ENCODE measurements around the gene TMCC3. TPM values are rescaled to one million over a fixed set of nuclear protein-coding genes. Genes with fewer than 3 reads are reported as not detected.

TMCC3 gene
- total RNA-seq, 3 donors from 2014 or later (not counting 1 experiment from before 2014, with no cell fraction given), result 20.1 to 29.3 (median 21.6) TPM

GRCh38 chr12:94628369-94628768 lies 22.0 kb downstream of the TMCC3 start:
- peaks cover 26 to 46% of the 10 kb centered on the region in 2 donors for H3K4me1 Mint-ChIP-seq
- Histone ChIP-seq H3K4me3 (ENCODE audit: low read length) (no peak overlapping the region), H3K27me3 (ENCODE audit: control insufficient read depth, insufficient read depth, low read length) (no peaks in the 10 kb centered on the region), H3K4me1 (ENCODE audit: control insufficient read depth, insufficient read depth, low read length) (no peaks in the 10 kb centered on the region), H3K36me3 (ENCODE audit: control insufficient read depth, insufficient read depth, low read length) (no peaks in the 10 kb centered on the region), H3K9me3 (ENCODE audit: control insufficient read depth, insufficient read depth, low read length) (no peaks in the 10 kb centered on the region), H3K27ac (ENCODE audit: low read length) (no peak overlapping the region)
- intact Hi-C loops (cut with micrococcal nuclease), result no loop called here
- 94% methylated on average over 4 of the region's 4 CpGs for WGBS (ENCODE audit: insufficient coverage)
- no peak for ATAC-seq
- DNase-seq, result no peak
- H3K27ac Mint-ChIP-seq, result no peak overlapping the region
- TF ChIP-seq, protein P1, sequence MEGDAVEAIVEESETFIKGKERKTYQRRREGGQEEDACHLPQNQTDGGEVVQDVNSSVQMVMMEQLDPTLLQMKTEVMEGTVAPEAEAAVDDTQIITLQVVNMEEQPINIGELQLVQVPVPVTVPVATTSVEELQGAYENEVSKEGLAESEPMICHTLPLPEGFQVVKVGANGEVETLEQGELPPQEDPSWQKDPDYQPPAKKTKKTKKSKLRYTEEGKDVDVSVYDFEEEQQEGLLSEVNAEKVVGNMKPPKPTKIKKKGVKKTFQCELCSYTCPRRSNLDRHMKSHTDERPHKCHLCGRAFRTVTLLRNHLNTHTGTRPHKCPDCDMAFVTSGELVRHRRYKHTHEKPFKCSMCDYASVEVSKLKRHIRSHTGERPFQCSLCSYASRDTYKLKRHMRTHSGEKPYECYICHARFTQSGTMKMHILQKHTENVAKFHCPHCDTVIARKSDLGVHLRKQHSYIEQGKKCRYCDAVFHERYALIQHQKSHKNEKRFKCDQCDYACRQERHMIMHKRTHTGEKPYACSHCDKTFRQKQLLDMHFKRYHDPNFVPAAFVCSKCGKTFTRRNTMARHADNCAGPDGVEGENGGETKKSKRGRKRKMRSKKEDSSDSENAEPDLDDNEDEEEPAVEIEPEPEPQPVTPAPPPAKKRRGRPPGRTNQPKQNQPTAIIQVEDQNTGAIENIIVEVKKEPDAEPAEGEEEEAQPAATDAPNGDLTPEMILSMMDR (IDR thresholded peaks at IDR 0.05), result no peak
- H3K9me3 Mint-ChIP-seq, result no peaks in the 10 kb centered on the region
- H3K4me3 Mint-ChIP-seq, result no peak overlapping the region
- no peaks in the 10 kb centered on the region for H3K36me3 Mint-ChIP-seq
- H3K27me3 Mint-ChIP-seq (ENCODE audit: low read depth in 2 of 2), result no peaks in the 10 kb centered on the region

DNA sequence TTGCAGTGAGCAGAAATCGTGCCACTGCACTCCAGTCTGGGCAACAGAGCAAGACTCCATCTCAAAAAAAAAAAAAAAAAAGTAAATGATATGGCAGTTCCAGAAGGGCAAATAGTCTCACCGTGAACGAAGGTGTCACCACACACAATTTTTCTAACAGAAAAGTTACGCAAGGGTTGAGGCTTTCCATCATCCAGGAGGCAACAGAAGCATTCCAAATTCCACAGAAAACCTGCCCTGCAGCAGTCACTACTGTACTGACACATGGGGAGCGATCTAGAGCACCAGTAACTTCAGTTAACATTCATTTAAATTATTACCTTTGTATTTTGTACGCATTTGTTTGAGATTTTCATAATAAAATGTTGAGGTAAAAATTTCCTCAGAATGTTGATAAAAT lies 24.8 kb downstream of the TMCC3 start:
- ATAC-seq, result no peak
- Mint-ChIP-seq H3K9me3 (no peaks in the 10 kb centered on the region), H3K4me1 (peaks cover 34 to 52% of the 10 kb centered on the region in 2 donors), H3K27me3 (ENCODE audit: low read depth in 2 of 2) (no peaks in the 10 kb centered on the region), H3K4me3 (no peak overlapping the region), H3K27ac (peak overlapping the region in 1 of 2 donors; percentile 53), H3K36me3 (no peaks in the 10 kb centered on the region)
- no peaks in the 10 kb centered on the region for H3K9me3 ChIP-seq (ENCODE audit: control insufficient read depth, insufficient read depth, low read length)
- no peak for DNase-seq
- no peak overlapping the region for H3K4me3 ChIP-seq (ENCODE audit: low read length)
- no peaks in the 10 kb centered on the region for H3K27me3 ChIP-seq (ENCODE audit: control insufficient read depth, insufficient read depth, low read length)
- no peaks in the 10 kb centered on the region for H3K36me3 ChIP-seq (ENCODE audit: control insufficient read depth, insufficient read depth, low read length)
- H3K4me1 ChIP-seq (ENCODE audit: control insufficient read depth, insufficient read depth, low read length), result peaks cover 7% of the 10 kb centered on the region
- H3K27ac ChIP-seq (ENCODE audit: low read length), result no peak overlapping the region
- 90% methylated on average over 4 of the region's 6 CpGs for WGBS (ENCODE audit: insufficient coverage)
- TF ChIP-seq, protein P1 (IDR thresholded peaks at IDR 0.05), result no peak
- intact Hi-C loops (cut with micrococcal nuclease), result no loop called here

DNA sequence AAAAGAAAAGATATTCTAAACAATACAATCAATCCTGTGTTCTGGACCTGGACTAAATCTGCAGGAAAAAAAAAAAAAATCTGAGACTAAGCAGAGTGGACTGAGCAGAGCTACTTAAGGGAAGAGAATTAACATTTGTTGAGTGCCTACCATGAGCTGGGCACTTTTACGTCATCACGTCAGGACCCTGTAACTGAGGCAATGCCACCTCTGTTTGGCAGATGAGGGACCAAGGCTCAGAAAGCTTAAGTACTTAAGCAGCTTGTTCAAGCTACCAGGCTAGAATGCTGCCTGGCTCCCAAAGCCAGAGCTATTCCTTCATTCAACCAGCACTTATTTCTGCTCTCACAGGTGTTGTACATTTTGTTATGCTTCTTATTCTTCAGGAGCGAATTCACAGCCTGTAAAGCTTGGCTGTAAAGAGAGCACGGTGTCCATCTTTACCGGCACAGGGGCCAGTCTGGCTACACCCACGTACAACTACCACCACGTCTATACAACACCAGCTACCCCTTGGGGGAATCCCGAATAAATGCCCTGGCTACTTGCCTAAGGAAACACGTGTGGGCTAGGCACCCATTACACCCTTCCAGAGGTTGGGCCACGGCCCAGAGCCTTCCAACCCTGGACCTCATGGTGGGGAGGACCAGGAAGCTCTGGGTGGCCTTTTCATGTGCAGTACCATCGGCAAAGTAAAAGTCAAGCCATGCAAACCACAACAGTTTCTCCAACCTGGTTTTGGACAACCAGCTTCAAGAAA lies 27.0 kb downstream of the TMCC3 start:
- intact Hi-C loops (cut with micrococcal nuclease), result no loop called here
- H3K4me1 ChIP-seq (ENCODE audit: control insufficient read depth, insufficient read depth, low read length), result peaks cover 7% of the 10 kb centered on the region
- H3K27ac ChIP-seq (ENCODE audit: low read length), result no peak overlapping the region
- H3K9me3 Mint-ChIP-seq, result no peaks in the 10 kb centered on the region
- no peak overlapping the region for H3K4me3 Mint-ChIP-seq
- peak overlapping the region; percentile 88 to 89 for H3K27ac Mint-ChIP-seq
- H3K27me3 ChIP-seq (ENCODE audit: control insufficient read depth, insufficient read depth, low read length), result no peaks in the 10 kb centered on the region
- no peak for ATAC-seq
- H3K4me1 Mint-ChIP-seq, result peaks cover 34 to 43% of the 10 kb centered on the region in 2 donors
- H3K4me3 ChIP-seq (ENCODE audit: low read length), result no peak overlapping the region
- TF ChIP-seq, protein P1 (IDR thresholded peaks at IDR 0.05), result no peak
- H3K36me3 ChIP-seq (ENCODE audit: control insufficient read depth, insufficient read depth, low read length), result no peaks in the 10 kb centered on the region
- H3K27me3 Mint-ChIP-seq (ENCODE audit: low read depth in 2 of 2), result no peaks in the 10 kb centered on the region
- no peaks in the 10 kb centered on the region for H3K9me3 ChIP-seq (ENCODE audit: control insufficient read depth, insufficient read depth, low read length)
- H3K36me3 Mint-ChIP-seq, result no peaks in the 10 kb centered on the region
- WGBS (ENCODE audit: insufficient coverage), result 92% methylated on average over 11 of the region's 11 CpGs
- DNase-seq, result no peak

- no peak overlapping the region for H3K27ac ChIP-seq (ENCODE audit: low read length)
- peaks cover 7% of the 10 kb centered on the region for H3K4me1 ChIP-seq (ENCODE audit: control insufficient read depth, insufficient read depth, low read length)
- TF ChIP-seq, protein P1 (IDR thresholded peaks at IDR 0.05), result no peak
- Mint-ChIP-seq H3K9me3 (no peaks in the 10 kb centered on the region), H3K27me3 (ENCODE audit: low read depth in 2 of 2) (no peaks in the 10 kb centered on the region), H3K27ac (peak overlapping the region; percentile 88 to 89), H3K36me3 (no peaks in the 10 kb centered on the region), H3K4me3 (peak overlapping the region; percentile 21), H3K4me1 (peaks cover 29 to 36% of the 10 kb centered on the region in 2 donors)
- DNase-seq (no peak), ATAC-seq (no peak)
- WGBS (ENCODE audit: insufficient coverage), result 97% methylated on average over 4 of the region's 4 CpGs
- H3K4me3 ChIP-seq (ENCODE audit: low read length), result no peak overlapping the region
- no peaks in the 10 kb centered on the region for H3K36me3 ChIP-seq (ENCODE audit: control insufficient read depth, insufficient read depth, low read length)
- intact Hi-C loops (cut with micrococcal nuclease), result no loop called here
- H3K27me3 ChIP-seq (ENCODE audit: control insufficient read depth, insufficient read depth, low read length), result no peaks in the 10 kb centered on the region
- no peaks in the 10 kb centered on the region for H3K9me3 ChIP-seq (ENCODE audit: control insufficient read depth, insufficient read depth, low read length)
Observed at GRCh38 chr12:94622475-94622874, 27.9 kb downstream of the TMCC3 start.
